PC-3 (cell line): Measurements from ENCODE around the gene TRAF3IP3.

Experiments used
- CTCF ChIP-seq: fragments of 300-600 bp; sonication (generic); conservative IDR thresholded peaks from 2 replicates; pipeline ENCODE4 v1.5.1; 2017; ENCODE audit warnings: antibody characterized with exemption, low read depth, mild to moderate bottlenecking, low read length
- EZH2 ChIP-seq: fragments of 300-600 bp; sonication (generic); IDR thresholded peaks from one replicate; pipeline ENCODE4 v1.6.1; 2017; ENCODE audit warnings: antibody characterized with exemption, mild to moderate bottlenecking, low read length; ENCODE audit not compliant: unreplicated experiment

GRCh38 chr1:209733409-209734192 is 22.3 kb upstream of the TRAF3IP3 start:
- TF ChIP-seq CTCF (no peak), EZH2 (no peak)
